ENCODE data around the gene EQTN. TPM values are rescaled to one million over a fixed set of nuclear protein-coding genes. Genes with fewer than 3 reads are reported as not detected.

Gene EQTN
- total RNA-seq, 1 donor from 2014 or later = not detected

DNA sequence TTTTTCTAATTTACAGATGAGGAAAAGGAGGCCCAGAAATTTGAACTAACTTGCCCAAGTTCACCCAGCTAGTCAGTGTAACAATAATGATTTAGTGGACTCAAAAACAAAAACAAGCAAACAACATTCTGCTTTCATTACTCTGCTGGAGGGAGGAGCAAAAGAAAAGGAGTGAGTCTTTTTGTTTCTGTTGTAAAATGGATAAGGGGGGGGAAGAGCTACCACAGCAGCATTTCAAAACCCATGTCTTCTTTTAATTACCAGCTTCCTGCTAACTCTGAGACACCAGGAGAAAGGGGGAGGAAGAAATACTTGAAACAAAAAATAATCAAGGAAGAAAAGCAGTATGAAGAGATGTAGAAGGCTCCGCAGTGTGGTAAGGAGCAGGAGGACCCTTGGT, 39.2 kb upstream of the EQTN start:
- no peak for DNase-seq
- ATAC-seq = no peak
- H3K27ac ChIP-seq = peak overlapping the region; percentile 82
- H3K36me3 ChIP-seq = no peaks in the 10 kb centered on the region
- intact Hi-C loops (cut with DNase I) = loop anchor here (5.0 kb wide), 1 partner anchor 216 kb away; no protein-coding TSS in a partner anchor
- H3K9me3 ChIP-seq = no peaks in the 10 kb centered on the region
- peaks cover 39% of the 10 kb centered on the region for H3K4me1 ChIP-seq
- no peaks in the 10 kb centered on the region for H3K27me3 ChIP-seq
- no peak overlapping the region for H3K4me3 ChIP-seq
- TF ChIP-seq, protein P1, sequence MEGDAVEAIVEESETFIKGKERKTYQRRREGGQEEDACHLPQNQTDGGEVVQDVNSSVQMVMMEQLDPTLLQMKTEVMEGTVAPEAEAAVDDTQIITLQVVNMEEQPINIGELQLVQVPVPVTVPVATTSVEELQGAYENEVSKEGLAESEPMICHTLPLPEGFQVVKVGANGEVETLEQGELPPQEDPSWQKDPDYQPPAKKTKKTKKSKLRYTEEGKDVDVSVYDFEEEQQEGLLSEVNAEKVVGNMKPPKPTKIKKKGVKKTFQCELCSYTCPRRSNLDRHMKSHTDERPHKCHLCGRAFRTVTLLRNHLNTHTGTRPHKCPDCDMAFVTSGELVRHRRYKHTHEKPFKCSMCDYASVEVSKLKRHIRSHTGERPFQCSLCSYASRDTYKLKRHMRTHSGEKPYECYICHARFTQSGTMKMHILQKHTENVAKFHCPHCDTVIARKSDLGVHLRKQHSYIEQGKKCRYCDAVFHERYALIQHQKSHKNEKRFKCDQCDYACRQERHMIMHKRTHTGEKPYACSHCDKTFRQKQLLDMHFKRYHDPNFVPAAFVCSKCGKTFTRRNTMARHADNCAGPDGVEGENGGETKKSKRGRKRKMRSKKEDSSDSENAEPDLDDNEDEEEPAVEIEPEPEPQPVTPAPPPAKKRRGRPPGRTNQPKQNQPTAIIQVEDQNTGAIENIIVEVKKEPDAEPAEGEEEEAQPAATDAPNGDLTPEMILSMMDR (IDR thresholded peaks at IDR 0.05) = no peak

DNA sequence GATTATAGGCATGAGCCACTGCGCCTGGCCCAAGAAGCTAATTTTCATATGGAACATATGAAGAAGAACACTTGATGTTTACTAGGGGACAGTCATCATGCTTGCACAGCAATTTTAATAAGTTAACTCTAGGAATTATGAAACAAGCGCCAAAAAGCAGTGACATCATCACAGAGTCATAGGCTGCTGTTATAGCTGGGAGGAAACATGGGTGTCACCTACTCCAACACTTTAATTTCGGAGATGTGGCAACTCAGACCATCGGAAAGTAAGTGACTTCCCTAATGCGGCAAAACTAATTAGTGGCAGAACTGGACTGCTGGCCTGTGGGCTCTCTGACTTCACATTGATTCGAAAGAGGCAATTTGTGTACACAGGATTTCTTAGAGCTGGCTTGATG, 38.1 kb upstream of the EQTN start:
- no peaks in the 10 kb centered on the region for H3K36me3 ChIP-seq
- DNase-seq (no peak), ATAC-seq (peak; percentile 50)
- no peaks in the 10 kb centered on the region for H3K9me3 ChIP-seq
- no peaks in the 10 kb centered on the region for H3K27me3 ChIP-seq
- H3K27ac ChIP-seq = no peak overlapping the region
- intact Hi-C loops (cut with DNase I) = loop anchor here (5.0 kb wide), 1 partner anchor 217 kb away; no protein-coding TSS in a partner anchor
- peaks cover 29% of the 10 kb centered on the region for H3K4me1 ChIP-seq
- TF ChIP-seq, protein P1 (IDR thresholded peaks at IDR 0.05) = no peak
- no peak overlapping the region for H3K4me3 ChIP-seq

DNA sequence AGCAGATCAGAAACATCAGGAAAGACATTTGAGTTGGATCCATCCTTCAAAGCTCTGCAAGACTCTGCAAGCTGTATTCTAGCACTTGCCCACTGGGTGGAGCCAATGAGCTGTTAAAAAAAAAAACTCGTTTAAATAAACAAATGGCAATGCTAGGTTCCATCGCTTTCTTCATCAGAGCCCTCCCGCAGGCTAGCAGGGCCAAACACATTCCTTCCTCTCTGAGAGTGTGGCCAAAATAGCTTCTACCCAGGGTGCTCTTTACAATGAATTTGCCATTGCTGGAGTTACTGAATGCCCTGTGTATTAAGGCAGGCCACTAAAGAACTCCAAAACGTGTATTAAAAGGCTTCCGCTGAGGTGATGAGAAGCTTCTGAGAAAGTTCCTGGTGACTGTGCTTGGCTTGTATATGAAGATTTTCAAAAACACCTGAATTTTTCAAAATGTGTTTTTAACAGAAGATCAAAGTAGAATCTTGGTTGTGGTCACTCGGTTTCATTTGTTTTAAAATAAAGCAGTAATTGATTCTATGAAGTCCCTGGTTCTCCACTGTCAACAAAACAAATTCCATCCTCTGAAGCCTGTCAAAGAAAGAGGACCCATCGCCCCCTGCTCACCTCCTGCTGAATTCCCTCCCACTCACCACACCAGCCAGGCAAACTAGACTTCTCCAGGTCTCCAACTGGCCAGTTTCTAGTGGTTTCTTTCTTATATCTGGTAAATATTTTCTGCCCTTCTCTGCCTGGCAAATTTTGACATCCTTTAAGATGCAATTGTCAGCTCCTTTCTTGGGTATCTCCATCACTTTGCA, 36.5 kb upstream of the EQTN start:
- no peak for DNase-seq
- TF ChIP-seq, protein P1 (IDR thresholded peaks at IDR 0.05) = peak; percentile 93
- H3K4me1 ChIP-seq = peaks cover 14% of the 10 kb centered on the region
- H3K9me3 ChIP-seq = no peaks in the 10 kb centered on the region
- peak; percentile 86 for ATAC-seq
- no peak overlapping the region for H3K27ac ChIP-seq
- H3K36me3 ChIP-seq = peaks cover 7% of the 10 kb centered on the region
- H3K27me3 ChIP-seq = no peaks in the 10 kb centered on the region
- intact Hi-C loops (cut with DNase I) = no loop called here
- no peak overlapping the region for H3K4me3 ChIP-seq

DNA sequence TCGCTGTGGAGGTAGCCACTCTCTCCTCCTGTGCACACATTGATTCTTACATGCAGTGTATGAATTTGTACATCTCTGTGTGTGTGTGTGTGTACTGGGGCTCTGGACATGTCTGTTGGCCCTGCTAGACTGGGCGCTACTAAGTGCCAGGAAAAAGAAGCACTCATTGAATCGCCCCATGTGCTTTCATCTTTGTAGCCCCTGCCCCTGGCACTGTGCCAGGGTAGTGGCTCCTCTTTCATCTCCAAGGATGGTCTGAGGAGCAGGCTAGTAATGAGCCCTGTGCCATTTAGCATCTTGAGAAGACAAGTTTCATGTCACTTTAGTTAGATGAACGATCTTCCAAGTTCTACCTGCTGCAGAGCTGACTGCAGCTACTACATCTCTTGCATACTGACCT, 34.4 kb upstream of the EQTN start:
- DNase-seq (no peak), ATAC-seq (no peak)
- no peak overlapping the region for H3K4me3 ChIP-seq
- TF ChIP-seq, protein P1 (IDR thresholded peaks at IDR 0.05) = no peak
- no peaks in the 10 kb centered on the region for H3K27me3 ChIP-seq
- intact Hi-C loops (cut with DNase I) = no loop called here
- no peaks in the 10 kb centered on the region for H3K9me3 ChIP-seq
- peaks cover 4% of the 10 kb centered on the region for H3K4me1 ChIP-seq
- H3K36me3 ChIP-seq = peaks cover 7% of the 10 kb centered on the region
- no peak overlapping the region for H3K27ac ChIP-seq

DNA sequence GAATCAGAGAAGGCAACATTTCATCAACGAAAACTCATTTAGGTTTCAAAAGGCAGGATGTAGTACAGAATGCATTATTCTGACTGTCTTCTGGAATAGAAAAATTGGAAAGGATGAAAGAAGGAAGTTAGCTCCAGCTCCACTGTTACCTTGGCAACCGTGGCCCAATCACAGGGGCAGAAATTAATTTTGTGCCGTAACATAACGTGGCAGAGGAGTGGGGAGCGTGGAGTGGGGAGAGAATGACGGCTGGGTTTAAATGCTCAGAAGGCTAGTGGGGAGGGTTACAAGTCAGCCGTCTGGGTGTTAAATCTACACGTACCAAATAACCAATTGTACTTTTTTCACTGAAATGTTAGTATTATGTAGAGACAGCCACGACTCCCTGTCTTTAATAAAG, 32.3 kb upstream of the EQTN start:
- DNase-seq (no peak), ATAC-seq (no peak)
- Histone ChIP-seq H3K27ac (no peak overlapping the region), H3K4me1 (peaks cover 4% of the 10 kb centered on the region), H3K36me3 (peaks cover 7% of the 10 kb centered on the region), H3K27me3 (no peaks in the 10 kb centered on the region), H3K4me3 (no peak overlapping the region), H3K9me3 (no peaks in the 10 kb centered on the region)
- intact Hi-C loops (cut with DNase I) = no loop called here
- TF ChIP-seq, protein P1 (IDR thresholded peaks at IDR 0.05) = no peak
